NCI-H526 treated with DMSO at 0.1 percent for 48 hours (cell line): ENCODE measurements around the gene POLR2J3.
"Not testable (repeated sequence)": the region's sequence is repeated elsewhere in the genome, so short reads cannot be mapped to it uniquely, and the experiment has no call there.

Experiments
- DNase-seq: peaks from one replicate; lab custom pipeline; 2025; lab: John Stamatoyannopoulos, UW

Gene POLR2J3

GRCh38 chr7:102583495-102583894 lies 11.1 kb upstream of the POLR2J3 start:
- DNase-seq, result not testable (repeated sequence)

DNA sequence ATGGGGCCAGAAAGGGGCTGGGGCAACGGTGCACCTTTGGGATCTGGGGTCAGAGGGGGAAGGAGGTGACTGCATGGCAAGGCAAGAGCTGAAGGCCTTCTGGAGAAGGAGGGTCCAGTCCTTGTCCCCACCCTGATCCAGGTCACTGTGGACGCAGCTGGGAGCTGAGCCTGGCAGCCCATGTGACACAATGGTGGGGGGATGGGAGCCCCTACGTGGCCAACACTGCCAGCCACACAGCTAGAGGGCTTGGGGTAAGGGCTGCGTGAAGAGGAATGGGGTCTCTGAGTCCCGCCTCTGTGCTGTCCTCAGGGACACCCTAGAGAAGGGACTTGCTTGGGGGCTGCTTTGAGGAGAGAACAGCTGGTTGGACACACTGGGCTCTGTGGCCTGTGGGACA lies 9.3 kb upstream of the POLR2J3 start:
- DNase-seq, result not testable (repeated sequence)

- not testable (repeated sequence) for DNase-seq
These were observed 6.1 kb upstream of the POLR2J3 start for GRCh38 chr7:102578486-102578885.

- DNase-seq, result not testable (repeated sequence)
These were observed 5.2 kb upstream of the POLR2J3 start for GRCh38 chr7:102577315-102578240.

DNA sequence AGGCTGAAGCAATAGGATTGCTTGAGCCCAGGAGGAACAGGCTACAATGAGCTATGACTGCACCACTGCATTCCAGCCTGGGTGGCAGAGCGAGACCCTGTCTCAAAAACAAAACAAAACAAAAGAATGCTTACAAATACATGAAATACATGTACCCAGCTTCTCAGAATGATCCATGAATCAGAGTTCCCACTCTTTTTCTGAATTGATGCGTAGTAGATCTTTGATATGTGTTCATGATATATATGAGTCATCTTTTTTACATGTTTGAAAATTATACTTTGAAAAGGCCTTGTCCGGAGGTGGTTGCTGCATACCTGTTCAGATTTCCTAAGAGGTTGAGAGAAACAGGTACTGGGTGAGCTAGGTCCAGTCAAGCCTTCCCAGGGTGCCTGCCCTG lies 4.0 kb upstream of the POLR2J3 start:
- DNase-seq, result not testable (repeated sequence)

DNA sequence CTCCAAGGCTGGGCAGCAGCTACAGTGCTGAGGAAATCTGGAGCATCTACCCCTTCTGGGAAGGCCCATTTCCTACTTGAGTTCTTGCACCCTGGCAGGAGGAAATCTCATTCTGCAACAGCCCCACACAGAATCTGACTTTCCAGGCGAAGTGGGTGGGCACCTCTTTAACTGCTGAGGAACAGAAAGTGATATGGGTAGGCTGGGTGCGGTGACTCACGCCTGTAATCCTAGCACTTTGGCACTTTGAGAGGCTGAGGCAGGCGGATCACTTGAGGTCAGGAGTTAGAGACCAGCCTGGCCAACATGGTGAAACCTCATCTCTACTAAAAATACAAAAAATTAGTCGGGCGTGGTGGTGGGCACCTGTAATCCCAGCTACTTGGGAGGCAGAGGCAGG lies 2.2 kb upstream of the POLR2J3 start:
- DNase-seq, result not testable (repeated sequence)

- DNase-seq, result not testable (repeated sequence)
These were observed 3.8 kb downstream of the POLR2J3 start for GRCh38 chr7:102568620-102569019.

DNA sequence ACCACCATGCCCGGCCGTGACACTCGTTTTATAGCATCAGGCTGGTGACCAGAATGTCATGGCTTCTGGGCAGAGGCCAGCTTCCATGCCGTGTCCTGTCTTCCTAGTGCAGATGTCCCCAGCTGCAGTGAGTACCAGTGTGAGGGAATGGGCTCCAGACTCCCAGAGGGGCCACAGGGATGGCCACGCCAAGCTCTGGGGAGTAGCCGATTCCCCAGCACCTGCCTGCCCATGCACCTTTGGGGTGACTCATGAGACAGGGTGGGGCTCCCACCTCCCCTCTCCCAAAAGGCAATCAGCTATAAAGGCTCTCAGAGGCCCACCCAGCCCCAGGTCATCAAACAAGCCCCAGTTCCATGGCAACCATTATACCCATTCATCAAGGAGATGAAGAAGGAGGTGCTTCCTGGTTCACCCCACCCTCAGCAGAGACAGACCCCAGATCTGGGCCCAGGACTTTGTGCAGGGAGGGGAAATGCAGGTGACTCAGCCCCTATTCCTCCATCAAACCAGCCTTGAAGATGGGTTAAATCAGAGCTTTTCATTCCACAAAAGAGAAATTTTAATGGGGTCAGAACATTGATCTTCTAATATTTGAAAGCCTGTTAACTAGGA lies 21.5 kb downstream of the POLR2J3 start, which contains the start of gene SPDYE2:
SPDYE2 (plus strand) TSS at position 419 of the 615 bp plus-strand sequence. CDS start 2,030 bp downstream, outside the sequence.
- DNase-seq, result not testable (repeated sequence)

DNA sequence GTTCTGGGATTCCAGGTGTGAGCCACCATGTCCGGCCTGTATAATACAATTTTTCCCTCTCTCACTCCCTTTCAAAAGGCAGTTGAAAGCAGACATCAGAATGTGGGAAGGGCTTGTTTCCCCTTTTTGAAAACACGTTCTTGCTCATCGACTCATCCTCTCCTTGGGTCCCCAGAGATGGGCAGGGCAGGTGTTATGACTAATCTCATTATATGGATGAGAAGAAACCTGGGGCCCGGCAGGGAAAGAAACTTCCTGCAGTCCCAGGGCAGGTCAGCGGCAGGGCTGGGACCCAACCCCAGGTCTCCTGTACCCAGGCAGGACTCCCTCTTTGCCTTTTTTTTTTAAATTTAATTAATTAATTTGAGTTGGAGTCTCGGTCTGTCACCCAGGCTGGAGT lies 26.0 kb downstream of the POLR2J3 start:
- DNase-seq, result not testable (repeated sequence)

DNA sequence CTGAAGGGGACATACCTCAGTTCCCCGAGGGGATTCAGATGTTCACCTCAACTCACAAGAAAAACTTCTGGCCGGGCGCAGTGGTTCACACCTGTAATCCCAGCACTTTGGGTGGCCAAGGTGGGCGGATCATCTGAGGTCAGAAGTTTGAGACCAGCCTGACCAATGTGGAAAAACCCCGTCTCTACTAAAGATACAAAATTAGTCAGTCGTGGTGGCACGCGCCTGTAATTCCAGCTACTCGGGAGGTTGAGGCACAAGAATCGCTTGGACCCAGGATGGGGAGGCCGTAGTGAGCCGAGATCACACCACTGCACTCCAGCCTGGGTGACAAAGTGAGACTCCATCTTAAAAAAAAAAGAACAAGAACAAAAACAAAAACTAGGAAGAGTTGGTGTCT lies 27.1 kb downstream of the POLR2J3 start:
- not testable (repeated sequence) for DNase-seq

- DNase-seq, result not testable (repeated sequence)
These were observed 28.0 kb downstream of the POLR2J3 start for GRCh38 chr7:102544372-102544771.

DNA sequence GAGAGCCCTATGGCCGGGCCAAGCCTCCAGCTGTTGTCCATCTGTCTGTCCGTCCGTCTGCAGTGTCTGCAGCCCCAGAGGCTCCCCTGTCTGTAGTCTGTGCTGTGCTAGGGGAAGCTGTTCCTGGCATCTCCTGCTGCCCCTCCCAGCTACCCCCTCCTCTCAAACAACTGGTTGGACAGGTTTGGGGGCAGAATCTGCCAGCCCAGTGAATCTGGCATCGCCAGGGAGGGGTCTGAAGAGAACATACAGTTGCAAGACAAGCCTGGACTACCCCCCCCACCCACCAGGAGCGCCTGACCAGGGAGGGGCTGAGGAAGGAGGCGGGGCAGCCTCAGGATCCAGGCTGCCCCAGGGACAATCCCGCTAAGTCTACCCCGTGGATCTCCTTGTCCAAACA lies 28.8 kb downstream of the POLR2J3 start, which contains the start of gene UPK3BL2:
UPK3BL2 (minus strand) TSS at position 101 of the 400 bp plus-strand sequence; CDS start at position 41, 60 bp downstream.
- not testable (repeated sequence) for DNase-seq

- not testable (repeated sequence) for DNase-seq
These were observed 29.6 kb downstream of the POLR2J3 start for GRCh38 chr7:102542771-102543170.

DNA sequence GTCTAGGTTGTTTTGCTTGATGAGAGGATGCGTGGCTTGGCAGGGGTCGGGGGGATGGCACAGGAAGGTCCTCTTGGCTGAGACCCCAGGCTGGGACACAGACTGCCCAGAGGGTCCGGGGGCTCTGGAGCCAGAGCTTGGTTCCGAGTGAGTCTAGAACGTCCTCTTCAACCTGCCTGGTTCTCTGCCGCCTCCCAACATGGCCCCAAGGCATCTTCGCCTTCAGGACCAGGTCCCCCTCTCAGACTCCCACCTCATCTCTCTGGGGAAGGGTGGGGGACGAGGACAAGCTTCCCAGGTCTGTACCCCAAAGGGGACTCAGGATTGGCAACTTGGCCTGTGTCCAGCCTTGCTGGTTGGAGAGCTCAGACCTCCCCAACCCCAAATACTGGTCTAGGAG lies 30.3 kb downstream of the POLR2J3 start:
- DNase-seq, result not testable (repeated sequence)

DNA sequence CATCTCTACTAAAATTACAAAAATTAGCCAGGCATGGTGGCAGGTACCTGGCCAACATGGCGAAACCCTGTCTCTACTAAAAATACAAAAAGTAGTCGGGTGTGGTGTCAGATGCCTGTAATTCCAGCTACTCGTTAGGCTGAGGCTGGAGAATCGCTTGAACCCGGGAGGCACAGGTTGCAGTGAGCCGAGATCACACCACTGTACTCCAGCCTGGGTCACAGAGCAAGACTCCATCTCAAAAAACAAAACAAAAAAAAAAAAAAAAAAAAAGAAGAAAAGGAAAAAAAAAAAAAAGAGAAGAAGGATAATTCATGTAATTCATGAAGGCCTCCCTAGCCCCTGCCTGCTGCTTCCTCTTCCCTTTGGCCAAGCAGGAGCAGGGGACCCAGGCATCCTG lies 31.8 kb downstream of the POLR2J3 start:
- not testable (repeated sequence) for DNase-seq

DNA sequence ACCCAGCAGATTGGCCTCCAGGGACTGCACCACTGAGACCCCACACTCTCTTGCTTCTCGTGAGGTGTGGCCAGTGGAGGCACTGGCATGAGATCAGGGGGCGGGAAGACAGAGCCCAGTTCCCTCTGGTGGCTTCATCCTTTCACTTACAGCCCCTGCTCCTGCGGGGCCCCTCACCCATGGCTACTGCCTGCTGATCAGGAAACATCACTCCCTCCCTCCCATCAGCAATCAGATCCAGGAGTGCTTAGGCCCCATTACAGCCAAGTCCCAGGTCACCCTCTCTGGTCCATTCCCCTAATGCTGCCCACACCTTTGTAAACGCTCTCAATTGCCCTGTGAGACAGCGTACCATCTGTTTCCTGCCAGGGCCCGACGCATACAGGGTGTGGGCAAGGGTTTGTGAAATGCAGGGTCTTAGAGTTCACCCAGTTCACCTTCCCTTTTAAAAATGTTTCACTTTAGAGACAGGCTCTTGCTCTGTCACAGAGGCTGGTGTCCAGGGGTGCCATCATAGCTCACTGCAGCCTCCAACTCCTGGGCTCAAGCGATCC lies 37.2 kb downstream of the POLR2J3 start:
- DNase-seq, result not testable (repeated sequence)

DNA sequence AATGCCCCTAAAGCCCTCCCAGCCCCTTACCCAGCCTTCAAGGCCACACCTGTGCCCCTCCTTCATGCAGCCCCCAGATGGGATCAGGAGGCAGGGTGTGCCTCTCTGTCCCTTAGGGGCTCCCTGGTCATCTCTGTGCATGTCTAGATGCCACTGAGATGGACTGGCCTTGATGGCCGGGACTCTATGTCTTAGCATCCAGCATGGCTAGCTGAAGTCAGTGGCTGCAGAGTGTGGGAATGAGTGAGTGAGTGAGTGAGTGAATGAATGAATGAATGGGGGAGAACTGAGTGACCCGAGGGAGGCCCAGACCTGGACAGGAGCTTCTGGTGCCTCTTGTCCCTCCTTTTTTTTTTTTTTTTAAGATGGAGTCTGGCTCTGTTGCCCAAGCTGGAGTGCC lies 40.3 kb downstream of the POLR2J3 start:
- DNase-seq, result not testable (repeated sequence)

- not testable (repeated sequence) for DNase-seq
These were observed 40.8 kb downstream of the POLR2J3 start for GRCh38 chr7:102531583-102531982.

- not testable (repeated sequence) for DNase-seq
These were observed 44.3 kb downstream of the POLR2J3 start for GRCh38 chr7:102527822-102528793.

GRCh38 chr7:102527182-102527581 lies 45.2 kb downstream of the POLR2J3 start:
- not testable (repeated sequence) for DNase-seq

DNA sequence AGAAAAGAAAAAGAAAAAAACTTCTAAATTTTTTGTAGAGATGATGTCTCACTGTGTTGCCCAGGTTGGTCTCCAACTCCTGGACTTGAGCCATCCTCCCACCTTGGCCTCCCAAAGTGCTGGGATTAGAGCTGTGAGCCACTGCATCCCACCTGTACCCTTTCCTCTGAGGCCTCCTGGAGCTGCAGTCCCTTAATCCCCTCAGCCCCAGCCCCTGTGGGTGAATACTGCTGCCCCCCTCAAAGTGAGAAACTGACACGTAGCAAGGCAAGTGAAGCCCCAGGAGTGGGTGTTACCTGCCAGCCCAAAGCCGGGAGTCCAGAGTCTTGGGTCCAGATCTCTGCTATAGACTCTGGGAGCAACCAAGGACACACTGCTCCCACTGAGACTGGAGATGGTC lies 47.6 kb downstream of the POLR2J3 start:
- DNase-seq, result not testable (repeated sequence)
